AG09319 (cell line): ENCODE data around the gene NSUN6.
"Not testable (repeated sequence)": the region's sequence is repeated elsewhere in the genome, so short reads cannot be mapped to it uniquely, and the experiment has no call there.

Source experiments
- DNase-seq: peaks from one replicate; pipeline ENCODE4 v3.0.0-alpha.2; 2010; ENCODE audit warnings: low read depth; ENCODE audit errors: extremely low read depth
- CTCF ChIP-seq: IDR thresholded peaks from 2 replicates; pipeline ENCODE4 v1.5.1; 2011; ENCODE audit warnings: low read depth, mild to moderate bottlenecking, inconsistent platforms, low read length, moderate library complexity

The NSUN6 gene

GRCh38 chr10:18649364-18649959, 1.9 kb downstream of the NSUN6 start:
- DNase-seq = no peak
- TF ChIP-seq CTCF = no peak

- TF ChIP-seq CTCF = no peak
- DNase-seq = no peak
Observed at GRCh38 chr10:18647945-18648344, 3.4 kb downstream of the NSUN6 start.

- DNase-seq = no peak
- TF ChIP-seq CTCF = no peak
Observed at GRCh38 chr10:18647151-18647550, 4.2 kb downstream of the NSUN6 start.

GRCh38 chr10:18639719-18640118, 11.7 kb downstream of the NSUN6 start:
- DNase-seq = not testable (repeated sequence)

- not testable (repeated sequence) for DNase-seq
Observed at GRCh38 chr10:18637400-18637799, 14.0 kb downstream of the NSUN6 start.

GRCh38 chr10:18635995-18636394, 15.4 kb downstream of the NSUN6 start:
- TF ChIP-seq CTCF = no peak
- no peak for DNase-seq

- DNase-seq = not testable (repeated sequence)
Observed at GRCh38 chr10:18632500-18632899, 18.9 kb downstream of the NSUN6 start.

GRCh38 chr10:18627452-18628018, 23.9 kb downstream of the NSUN6 start:
- DNase-seq = peak; percentile 29

- TF ChIP-seq CTCF = no peak
- DNase-seq = no peak
Observed at GRCh38 chr10:18625886-18626285, 25.5 kb downstream of the NSUN6 start.

GRCh38 chr10:18623671-18624070, 27.7 kb downstream of the NSUN6 start:
- not testable (repeated sequence) for DNase-seq
